ENCODE results near the gene PKHD1.

Gene PKHD1

DNA sequence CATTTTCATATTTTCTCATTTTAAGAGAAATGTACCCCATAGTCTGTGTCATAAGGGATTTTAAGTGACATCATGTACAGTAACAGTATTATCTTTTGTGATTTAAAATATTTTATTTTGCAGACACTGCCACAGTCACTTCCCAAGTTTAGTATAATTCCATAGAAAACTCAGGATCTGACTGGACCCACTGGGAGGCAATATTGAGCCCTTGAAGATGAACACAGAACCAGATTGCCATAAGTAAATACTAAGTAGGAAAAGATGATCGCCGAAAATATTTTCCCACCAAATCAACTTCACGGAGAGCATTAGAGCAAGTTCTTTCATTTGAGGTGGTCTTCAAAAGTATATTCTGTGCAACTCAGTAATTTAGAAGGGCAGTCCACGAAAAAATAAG, 17.6 kb upstream of the PKHD1 start:
- FAIRE-seq (peak; percentile 47), DNase-seq (ENCODE audit: insufficient read length, low spot score) (no peak)

DNA sequence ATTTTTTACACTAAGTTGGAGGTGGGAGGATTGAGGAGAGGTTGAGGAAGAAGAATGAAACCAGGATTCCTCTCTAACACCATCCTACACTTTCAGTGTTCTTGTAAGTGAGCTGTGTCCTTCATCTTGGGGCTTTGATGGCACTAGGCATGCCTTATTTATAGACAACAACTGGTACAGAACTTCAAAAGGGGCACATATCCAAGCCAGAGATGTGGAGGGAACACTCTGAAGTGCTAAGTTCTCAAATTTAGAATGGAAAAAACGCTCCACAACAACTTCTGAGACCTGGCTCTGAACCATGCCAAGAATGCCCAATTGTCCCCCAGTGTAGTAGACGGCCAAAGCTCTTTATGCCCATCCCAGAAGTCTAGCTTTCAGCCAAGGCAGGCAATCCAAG, 16.2 kb upstream of the PKHD1 start:
- DNase-seq (ENCODE audit: insufficient read length, low spot score) (no peak), FAIRE-seq (no peak)

DNA sequence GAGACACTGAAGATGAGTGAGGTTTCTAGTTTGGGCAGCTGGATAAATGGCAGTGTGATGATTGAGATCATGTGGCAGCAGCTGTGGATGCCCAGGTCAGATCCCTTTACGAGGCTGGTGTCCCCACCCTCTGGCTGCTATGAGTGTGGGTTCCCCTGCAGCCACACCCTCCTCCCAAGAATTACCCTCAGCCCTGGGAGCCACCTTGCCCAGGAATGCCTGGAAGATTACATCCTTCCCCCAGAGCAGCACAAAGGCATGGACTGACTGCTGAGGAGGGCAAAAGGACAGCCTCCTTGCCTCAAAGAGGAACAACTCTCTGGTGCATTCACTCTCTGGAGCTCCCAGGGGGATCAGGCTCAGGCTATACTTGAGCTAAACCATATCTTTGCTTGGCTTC, 15.0 kb upstream of the PKHD1 start:
- FAIRE-seq (no peak), DNase-seq (ENCODE audit: insufficient read length, low spot score) (no peak)

DNA sequence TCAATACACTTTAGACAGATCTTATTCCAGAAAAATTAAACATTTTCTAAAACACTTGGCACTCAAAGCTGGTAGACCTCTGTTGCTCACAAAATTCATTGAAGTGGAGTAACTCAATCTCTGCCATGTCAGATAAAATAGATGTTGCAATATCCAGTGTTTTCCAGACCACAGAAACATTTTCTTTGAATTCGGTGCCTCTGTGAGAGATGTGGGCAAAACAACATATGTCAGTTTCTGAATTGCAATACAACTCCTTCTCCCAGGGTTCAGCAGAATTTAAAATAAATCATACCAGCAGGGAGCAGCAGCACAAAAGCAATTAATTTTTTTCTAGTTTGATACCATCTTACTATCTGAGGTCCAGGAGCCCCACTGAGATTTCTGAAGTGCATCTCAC, 11.3 kb upstream of the PKHD1 start:
- DNase-seq (ENCODE audit: insufficient read length, low spot score) (no peak), FAIRE-seq (peak; percentile 4)

DNA sequence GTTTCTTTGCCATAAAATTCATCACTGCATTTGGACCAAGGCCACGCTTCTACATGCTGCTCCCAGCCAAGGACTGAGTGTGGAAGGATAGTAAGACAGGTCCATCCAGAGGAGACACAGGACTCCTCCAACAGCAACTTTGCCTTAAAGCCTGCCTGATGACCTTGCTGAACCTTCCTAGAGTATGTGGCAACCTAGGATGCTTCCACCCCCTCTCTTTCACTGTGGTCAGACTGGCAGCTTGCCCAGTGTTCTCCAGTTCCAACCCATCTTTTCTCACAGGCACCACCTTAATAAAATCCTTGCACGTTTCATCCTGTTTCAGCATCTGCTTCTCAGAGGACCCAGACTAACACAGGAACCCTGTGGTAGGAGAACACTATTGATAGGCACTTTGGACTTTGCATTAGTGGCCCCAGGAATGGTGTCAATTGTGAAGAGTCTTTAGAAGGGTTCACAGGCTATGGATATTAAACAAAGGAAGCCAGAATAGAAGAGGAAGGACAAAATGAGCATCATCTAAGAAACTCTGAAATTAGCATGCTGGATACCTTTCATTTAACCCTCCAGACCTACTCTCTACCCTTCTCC, 2.4 kb upstream of the PKHD1 start:
- FAIRE-seq: no peak
- no peak for DNase-seq (ENCODE audit: insufficient read length, low spot score)

DNA sequence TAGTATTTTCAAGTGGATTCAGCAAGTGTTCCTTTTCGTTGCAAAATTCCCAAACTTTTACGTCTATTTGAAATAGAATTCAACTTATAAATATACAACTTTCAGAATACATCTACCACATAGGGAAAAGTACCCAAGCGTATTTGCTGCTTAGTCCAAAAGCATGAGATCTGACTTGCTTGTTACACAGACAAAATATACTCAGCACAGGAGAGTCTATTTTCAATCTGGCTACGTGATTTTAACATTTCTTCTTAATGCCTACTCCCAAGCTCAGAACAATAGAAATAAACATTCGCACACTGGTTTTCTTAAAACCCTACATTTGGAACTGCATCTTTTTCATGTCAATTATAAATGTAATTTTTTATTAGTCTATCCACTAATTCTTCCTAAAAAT, 672 bp downstream of the PKHD1 start:
- DNase-seq (ENCODE audit: insufficient read length, low spot score): no peak
- no peak for FAIRE-seq

DNA sequence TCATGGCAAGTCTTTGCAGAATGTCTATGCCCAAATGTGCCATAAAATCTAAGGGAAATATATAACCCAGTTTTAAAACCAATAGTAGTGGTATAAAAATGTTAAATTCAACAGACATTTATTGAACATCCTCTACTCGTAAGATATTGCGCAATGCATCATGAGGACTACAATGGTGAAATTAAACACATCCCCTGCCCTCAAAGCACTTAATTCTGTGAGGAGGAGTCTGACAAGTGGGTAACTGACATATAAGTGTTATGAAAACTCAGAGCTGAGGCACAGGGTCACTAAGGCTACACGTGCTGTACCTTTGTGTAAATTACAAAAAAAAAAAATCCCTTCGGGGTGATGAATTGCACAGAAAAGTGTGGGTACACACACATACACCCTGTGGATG, 6.2 kb downstream of the PKHD1 start:
- DNase-seq (ENCODE audit: insufficient read length, low spot score) (no peak), FAIRE-seq (no peak)

DNA sequence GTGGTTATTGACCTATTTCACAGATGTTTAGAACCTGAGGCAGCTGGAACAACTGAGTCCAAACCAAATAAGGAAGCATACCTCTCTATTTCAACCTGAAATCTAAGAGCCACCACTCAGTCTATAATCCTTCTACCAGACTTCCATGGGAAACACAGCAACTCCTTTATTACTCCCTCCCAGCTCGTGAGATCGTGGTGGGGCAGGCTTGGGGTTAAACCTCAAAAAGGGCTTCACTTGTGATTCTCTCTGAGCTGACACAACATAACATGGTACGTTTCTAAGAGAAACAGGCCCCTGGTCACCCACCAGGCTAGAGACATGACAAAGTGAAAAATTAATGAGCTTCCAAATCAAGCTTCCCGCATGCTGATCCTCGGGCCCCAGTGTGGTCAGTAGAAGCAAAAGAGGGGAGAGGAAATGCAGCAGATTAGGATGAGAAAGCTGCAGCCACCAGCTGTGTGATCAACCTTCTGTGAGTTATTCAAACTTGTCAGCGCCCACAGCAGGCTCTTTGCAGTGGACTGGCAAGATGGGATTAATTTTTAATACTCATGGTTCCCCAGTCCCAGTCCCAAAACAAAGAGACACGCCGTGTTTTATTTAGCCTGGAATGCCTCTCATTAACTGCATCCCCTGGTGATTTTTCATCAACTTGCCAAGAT, 9.3 kb downstream of the PKHD1 start:
- FAIRE-seq (no peak), DNase-seq (ENCODE audit: insufficient read length, low spot score) (no peak)

DNA sequence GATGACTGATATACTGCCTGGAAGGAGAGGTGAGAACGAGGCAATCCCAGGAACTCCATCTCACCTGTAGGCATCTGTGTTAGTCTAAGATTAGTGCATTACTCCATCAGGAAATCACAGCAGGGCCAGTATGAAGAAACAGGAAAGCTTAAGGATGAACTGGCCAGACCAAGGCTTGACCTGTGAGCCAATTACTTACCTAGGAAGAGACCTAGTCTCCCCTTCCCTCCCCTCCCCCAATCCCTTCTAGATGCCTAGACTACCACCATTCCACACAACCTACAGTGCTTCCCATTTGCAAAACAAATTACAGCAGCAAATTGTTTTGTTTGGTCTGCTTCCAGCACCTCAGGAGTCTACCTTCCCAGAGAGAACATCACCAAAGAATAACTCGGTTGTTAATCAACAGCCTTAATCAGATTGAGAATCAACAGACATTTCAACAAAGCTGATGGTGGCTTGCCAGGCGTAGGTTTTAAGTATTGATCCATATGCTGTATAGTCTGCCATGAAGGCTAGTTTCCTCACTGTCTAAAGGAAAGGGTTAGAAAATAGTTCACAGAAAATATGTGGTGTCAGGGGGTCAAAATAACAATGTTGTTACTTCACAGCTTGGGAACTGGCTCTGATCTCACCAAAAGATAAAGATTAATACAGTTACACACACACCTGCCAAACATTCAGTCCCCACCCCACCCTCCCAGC, 10.1 kb downstream of the PKHD1 start:
- DNase-seq (ENCODE audit: insufficient read length, low spot score) (no peak), FAIRE-seq (no peak)

DNA sequence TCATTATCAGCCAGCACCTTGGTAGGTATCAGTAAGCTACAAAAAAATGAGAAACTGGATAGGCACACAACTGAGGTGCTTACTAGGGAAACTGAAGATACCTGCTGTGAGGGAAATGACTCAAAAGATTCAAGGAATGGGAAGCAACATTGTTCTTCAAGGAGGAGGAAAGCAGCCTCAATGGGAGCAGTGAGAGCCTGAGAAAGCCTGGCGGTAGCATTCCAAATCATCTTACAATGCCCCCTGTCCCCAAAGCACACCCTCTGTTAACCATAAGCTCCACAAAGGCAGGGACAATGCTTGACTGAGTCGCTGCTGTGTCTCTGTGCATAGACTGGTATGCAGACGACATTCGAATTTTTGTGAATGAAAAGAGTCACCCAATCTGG, 10.6 kb downstream of the PKHD1 start:
- FAIRE-seq (no peak), DNase-seq (ENCODE audit: insufficient read length, low spot score) (no peak)

DNA sequence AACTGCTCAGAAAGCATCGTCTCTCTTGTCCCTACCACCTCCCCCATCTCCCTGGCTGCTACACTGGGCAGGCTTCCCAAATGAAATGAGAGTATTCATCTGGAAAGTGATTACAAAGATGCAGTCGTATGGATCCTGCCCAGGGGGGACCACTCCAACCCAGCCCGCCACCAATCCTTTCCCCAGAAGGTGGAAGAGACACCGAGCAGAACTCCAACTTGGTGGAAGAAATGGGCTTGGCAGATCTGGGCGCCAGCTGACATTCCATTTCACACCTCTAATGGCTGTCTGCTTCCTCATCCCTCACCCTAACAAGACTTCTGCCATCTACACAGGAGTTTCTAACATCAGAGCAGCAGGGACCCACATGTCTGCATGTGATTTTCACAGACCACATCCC, 12.7 kb downstream of the PKHD1 start:
- DNase-seq (ENCODE audit: insufficient read length, low spot score): no peak
- FAIRE-seq: no peak

DNA sequence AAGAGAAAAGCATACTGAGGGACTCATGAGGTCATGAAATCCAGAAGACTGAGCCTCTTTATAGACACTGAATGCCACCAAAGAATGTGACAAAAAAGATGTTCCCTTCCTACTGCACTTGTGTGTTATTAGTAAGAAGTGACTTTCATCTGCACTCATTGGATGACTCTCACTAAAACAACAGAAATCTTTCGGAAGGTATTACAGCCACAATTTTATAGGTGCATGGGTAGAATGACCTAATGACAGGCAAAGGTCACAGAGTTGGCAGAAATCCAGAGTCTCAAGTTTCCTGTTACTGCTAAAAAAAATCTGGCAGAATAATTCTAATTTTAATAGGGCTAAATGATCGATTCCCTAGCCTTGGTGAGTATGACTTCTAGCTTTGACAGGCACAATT, 13.3 kb downstream of the PKHD1 start:
- no peak for FAIRE-seq
- DNase-seq (ENCODE audit: insufficient read length, low spot score): no peak

DNA sequence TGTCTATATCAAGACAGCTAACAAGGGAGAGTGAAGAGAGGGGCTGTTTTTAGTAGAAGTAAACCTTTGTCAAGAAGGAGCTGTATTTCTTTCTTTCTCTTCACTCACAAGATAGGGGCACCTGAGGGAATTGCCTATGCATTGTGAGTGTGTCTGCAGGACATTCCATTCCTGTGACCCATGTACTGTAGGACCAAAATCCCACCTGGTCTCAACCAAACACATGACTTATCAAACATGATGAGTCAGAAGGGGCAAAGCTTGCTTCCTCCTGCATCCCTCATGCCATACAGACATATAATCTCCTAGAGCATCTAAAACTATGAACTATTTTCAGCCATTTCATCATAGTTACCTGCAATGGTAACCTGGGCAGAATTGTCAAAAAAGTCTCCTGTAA, 21.8 kb downstream of the PKHD1 start:
- FAIRE-seq (no peak), DNase-seq (ENCODE audit: insufficient read length, low spot score) (no peak)

DNA sequence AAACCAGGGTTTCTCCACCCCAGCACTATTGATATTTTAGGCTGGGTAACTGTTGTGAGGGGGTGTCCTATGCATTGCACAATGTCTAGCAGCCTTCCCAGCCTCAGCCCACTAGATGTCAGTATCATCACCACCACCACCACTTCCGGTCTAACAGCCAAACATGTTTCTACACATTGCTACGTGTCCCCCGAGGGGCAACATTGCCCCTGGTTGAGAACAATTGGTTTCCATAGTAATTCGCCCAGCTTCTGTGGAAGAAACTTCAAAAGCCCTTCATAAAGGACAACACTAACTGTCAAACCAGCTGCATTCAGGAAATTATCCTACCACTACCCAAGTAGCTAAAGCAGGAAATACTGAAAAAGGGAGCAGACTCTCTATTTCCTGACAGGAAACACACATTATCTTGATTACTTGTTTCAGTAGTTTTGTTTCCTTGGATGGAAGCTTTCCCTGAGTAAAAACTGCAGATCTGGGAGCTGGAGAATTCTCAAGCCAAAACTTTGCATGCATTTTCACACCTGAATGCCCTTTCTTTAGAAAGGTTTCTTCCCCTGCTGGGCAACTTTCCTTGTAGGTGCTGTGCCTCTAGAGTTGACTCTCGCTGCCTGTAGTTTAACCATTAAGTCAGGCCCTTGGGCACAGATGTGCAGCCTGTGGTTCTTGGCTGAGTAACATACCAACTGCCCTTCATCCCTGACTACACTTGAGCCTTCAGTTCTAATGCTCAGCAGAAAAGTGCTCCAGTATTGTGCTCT, 23.6 kb downstream of the PKHD1 start:
- FAIRE-seq: peak; percentile 92
- DNase-seq (ENCODE audit: insufficient read length, low spot score): peak; percentile 63

DNA sequence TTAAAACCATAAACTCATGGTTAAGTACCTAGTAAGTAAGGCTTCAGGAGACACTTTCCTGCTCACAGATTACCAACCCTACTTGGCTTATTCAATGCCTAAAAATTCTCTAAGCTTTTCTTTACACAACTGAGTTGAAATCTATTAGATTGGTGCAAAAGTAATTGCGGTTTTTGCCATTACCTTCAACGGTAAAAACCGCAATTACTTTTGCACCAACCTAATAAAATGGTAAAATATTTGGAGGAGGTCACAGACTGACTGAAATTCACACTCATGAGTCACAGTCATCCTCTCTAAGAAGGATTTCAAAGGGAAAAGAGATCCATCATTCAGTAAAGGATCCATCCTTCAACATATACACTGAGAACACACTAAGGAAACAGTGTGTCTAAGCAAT, 25.9 kb downstream of the PKHD1 start:
- DNase-seq (ENCODE audit: insufficient read length, low spot score) (no peak), FAIRE-seq (no peak)

DNA sequence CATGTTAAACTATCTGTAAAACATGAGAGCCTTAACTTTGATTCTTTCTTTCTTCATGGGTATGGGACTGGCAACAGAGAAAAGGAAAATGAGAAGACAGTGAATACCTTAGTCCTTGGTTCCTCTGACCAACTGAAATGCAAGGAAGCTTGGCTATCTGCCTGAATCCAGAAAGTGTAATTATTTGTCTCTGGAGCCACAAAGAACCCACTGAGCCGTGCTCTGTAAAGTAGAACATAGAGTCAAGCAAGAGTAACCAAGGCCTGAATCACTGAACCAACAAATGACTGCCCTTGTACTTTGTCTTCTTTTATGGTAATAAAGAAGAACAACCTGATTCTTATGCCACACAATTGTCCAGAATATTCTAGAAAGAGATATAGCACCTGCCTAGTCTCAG, 27.6 kb downstream of the PKHD1 start:
- no peak for FAIRE-seq
- DNase-seq (ENCODE audit: insufficient read length, low spot score): no peak

DNA sequence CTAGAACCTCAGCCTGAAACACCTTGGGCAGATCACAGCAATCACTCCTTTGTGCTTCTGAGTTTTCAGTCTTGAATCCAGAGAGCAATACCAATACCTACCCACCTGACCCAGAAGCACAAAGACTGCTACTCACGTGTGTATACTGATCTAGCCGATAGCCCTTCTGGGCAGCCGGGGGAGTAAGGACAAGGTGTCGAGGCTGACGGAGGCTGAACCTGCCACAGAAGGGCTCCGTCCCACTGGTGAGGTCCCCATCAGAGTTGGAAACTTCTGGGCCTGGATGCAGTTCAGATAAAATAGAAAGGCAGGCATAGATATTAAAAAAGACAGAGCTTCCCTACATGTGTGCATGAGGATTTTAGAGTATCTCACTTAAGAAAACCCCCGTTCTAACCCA, 32.0 kb downstream of the PKHD1 start:
- no peak for FAIRE-seq
- no peak for DNase-seq (ENCODE audit: insufficient read length, low spot score)

DNA sequence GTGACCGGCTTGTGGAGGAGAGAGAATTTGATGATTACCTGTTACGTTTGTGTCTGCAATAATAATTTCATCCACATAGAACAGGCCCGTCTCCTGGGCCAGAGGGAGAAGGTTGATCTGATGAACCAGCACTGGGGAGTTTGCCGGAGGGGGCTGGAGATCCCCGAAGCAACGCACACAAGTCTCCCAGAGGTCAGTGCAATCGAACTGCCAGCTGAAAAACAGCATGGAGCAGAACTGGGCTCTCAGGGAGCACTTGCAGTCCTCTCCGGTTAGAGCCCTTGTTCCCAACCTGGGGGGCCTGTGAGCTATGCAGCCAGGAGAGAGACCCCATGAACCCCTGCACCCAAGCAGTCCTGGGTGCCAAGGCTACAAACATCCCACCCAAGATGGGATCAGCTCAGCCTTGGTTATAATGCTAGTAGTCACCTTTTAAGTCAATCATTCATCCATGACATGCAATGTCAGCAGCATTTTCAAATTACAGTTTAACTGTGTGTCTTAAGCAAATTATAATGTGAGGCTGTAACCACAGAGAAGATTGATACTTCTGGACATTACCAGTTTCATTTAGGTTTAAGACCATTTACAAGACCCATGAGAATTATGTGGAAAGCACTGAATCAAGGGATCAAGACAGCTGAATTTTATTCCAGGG, 34.2 kb downstream of the PKHD1 start:
- DNase-seq (ENCODE audit: insufficient read length, low spot score) (no peak), FAIRE-seq (no peak)

DNA sequence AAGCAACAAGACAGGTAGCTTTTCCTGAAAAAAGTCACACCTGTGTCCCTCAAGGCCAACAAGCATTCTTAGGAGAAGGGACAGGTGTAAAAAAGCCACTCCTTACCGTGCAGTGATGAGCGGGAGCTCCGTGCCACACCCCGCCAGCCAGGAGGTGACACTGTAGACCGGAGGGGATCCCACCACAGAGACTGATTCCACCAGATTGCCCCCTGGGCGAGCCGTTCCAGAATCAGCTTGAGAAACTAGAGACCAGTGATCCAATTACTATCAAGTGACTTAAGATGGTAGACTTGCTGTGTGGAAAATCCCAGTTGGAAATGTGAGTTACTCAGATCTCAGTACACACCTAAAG, 37.4 kb downstream of the PKHD1 start:
- no peak for FAIRE-seq
- DNase-seq (ENCODE audit: insufficient read length, low spot score): no peak

DNA sequence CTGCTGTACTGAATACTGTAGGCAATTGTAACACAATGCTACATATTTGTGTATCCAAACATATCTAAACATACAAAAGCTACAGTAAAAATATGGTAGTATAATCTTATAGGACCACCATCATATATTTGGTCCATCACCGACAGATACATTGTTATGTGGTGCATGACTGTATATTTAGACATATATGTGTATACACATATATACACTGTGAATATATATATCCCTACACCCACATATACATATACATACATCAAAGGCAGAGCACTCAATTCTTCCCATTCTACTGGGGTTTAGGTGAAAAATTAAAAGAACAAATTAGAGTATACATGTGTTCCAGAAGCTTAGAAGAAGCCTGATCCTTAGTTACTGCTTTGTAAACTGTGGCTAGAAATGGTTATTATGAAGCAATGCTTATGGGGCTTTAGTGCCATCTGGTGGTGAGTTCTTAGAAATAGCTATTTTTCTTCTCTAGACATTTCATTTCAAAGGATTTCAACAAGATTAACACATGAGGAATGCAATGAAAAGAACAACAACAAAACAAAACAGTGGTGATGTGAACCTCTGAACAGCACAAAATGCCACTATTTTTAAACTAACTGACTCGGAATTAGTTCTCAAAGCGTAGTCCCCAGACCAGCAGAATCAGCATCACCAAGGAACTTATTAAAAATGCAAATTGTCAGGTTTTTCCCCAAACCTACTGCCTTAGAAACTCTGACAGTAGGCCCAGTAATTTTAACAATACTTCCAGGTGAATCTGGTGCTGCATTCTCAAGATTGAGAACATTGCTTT, 38.0 kb downstream of the PKHD1 start:
- DNase-seq (ENCODE audit: insufficient read length, low spot score): peak; percentile 3
- FAIRE-seq: peak; percentile 84
